IPS-18c (cell line): ENCODE data around the gene YWHAE.
"Not testable (repeated sequence)": the region's sequence is repeated elsewhere in the genome, so short reads cannot be mapped to it uniquely, and the experiment has no call there.

Experiments used
- H3K4me3 ChIP-seq: 2 replicates; pipeline ENCODE4 v1.7.0; 2013; ENCODE audit warnings: low read depth, mild to moderate bottlenecking, low read length, moderate library complexity; ENCODE audit not compliant: insufficient read depth
- H3K9me3 ChIP-seq: one replicate; pipeline ENCODE4 v1.6.1; 2013; ENCODE audit warnings: mild to moderate bottlenecking, low read length, moderate library complexity; ENCODE audit not compliant: control insufficient read depth, insufficient read depth

The YWHAE gene

GRCh38 chr17:1384905-1385435, 15.1 kb downstream of the YWHAE start:
- no peak overlapping the region for H3K4me3 ChIP-seq
- H3K9me3 ChIP-seq = no peaks in the 10 kb centered on the region

- Histone ChIP-seq H3K4me3 (no peak overlapping the region), H3K9me3 (no peaks in the 10 kb centered on the region)
Measured at GRCh38 chr17:1379930-1380313, 20.1 kb downstream of the YWHAE start.

GRCh38 chr17:1379208-1379929, 20.7 kb downstream of the YWHAE start:
- no peak overlapping the region for H3K4me3 ChIP-seq
- H3K9me3 ChIP-seq = no peaks in the 10 kb centered on the region

GRCh38 chr17:1378476-1378860, 21.6 kb downstream of the YWHAE start:
- H3K4me3 ChIP-seq, H3K9me3 ChIP-seq: not testable (repeated sequence)

- Histone ChIP-seq H3K9me3 (no peaks in the 10 kb centered on the region), H3K4me3 (no peak overlapping the region)
Measured at GRCh38 chr17:1377334-1377733, 22.7 kb downstream of the YWHAE start.

- no peaks in the 10 kb centered on the region for H3K9me3 ChIP-seq
- H3K4me3 ChIP-seq = no peak overlapping the region
Measured at GRCh38 chr17:1376061-1376460, 24.0 kb downstream of the YWHAE start.

- no peaks in the 10 kb centered on the region for H3K9me3 ChIP-seq
- H3K4me3 ChIP-seq = no peak overlapping the region
Measured at GRCh38 chr17:1375615-1376014, 24.4 kb downstream of the YWHAE start.

GRCh38 chr17:1374431-1375177, 25.4 kb downstream of the YWHAE start:
- Histone ChIP-seq H3K4me3 (no peak overlapping the region), H3K9me3 (no peaks in the 10 kb centered on the region)

GRCh38 chr17:1373707-1374237, 26.2 kb downstream of the YWHAE start:
- Histone ChIP-seq H3K9me3 (no peaks in the 10 kb centered on the region), H3K4me3 (no peak overlapping the region)

- no peaks in the 10 kb centered on the region for H3K9me3 ChIP-seq
- no peak overlapping the region for H3K4me3 ChIP-seq
Measured at GRCh38 chr17:1372618-1373017, 27.4 kb downstream of the YWHAE start.

- no peaks in the 10 kb centered on the region for H3K9me3 ChIP-seq
- no peak overlapping the region for H3K4me3 ChIP-seq
Measured at GRCh38 chr17:1371893-1372590, 28.0 kb downstream of the YWHAE start.

- H3K4me3 ChIP-seq = no peak overlapping the region
- no peaks in the 10 kb centered on the region for H3K9me3 ChIP-seq
Measured at GRCh38 chr17:1368588-1368987, 31.4 kb downstream of the YWHAE start.

- H3K4me3 ChIP-seq = no peak overlapping the region
- H3K9me3 ChIP-seq = no peaks in the 10 kb centered on the region
Measured at GRCh38 chr17:1367351-1367745, 32.7 kb downstream of the YWHAE start.

- H3K4me3 ChIP-seq = no peak overlapping the region
- no peaks in the 10 kb centered on the region for H3K9me3 ChIP-seq
Measured at GRCh38 chr17:1366234-1366633, 33.8 kb downstream of the YWHAE start.

- Histone ChIP-seq H3K4me3 (no peak overlapping the region), H3K9me3 (no peaks in the 10 kb centered on the region)
Measured at GRCh38 chr17:1365445-1366039, 34.5 kb downstream of the YWHAE start.

GRCh38 chr17:1362964-1363363, 37.1 kb downstream of the YWHAE start:
- H3K4me3 ChIP-seq = no peak overlapping the region
- no peaks in the 10 kb centered on the region for H3K9me3 ChIP-seq

GRCh38 chr17:1362065-1362848, 37.8 kb downstream of the YWHAE start:
- H3K4me3 ChIP-seq = no peak overlapping the region
- no peaks in the 10 kb centered on the region for H3K9me3 ChIP-seq
